ENCODE data around the gene LRR1.
A peak's percentile ranks its signal among the peaks of the same experiment; 100 is the strongest.
"Not testable (repeated sequence)": the region's sequence is repeated elsewhere in the genome, so short reads cannot be mapped to it uniquely, and the experiment has no call there.

Gene LRR1

DNA sequence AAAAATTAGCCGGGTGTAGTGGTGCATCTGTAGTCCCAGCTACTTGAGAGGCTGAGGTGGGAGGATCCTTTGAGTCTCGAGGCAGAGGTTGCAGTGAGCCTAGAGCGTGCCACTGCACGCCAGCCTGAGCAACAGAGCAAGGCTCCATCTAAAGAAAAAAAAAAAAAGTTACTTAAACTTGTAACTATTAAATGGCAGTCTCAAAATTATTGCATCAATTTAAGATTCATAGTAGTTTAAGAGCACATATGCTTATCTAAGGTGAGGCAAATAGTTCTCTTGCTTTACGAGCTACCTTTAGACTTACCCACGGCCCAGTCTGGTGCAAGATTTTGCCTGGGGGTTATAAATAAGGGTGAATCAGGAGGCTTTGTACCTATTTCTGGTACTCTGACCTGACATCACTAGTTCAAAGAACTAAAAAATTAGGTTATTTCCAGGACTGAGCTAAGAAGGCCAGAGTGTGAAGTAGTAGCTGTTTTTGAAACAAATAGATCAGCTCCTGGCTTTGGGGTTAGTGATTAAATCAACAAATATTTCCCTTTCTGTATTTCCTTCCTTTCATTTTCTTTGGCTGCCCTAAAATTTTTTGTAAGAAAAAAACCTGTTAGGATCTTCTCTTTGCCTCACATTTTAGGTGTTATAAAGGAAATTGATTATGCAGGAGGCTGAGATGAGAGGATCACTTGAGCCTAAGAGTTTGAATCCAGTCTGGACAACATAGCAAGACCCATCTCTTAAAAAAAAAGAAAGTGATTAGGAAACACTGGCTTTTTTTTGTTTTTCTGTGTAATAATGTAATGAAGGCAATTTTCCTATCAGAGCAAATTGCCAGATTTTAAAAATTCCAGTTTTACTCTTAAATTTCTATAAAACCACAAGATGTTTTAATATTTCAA, 25.4 kb downstream of the LRR1 start:
- no peak for DNase-seq (ENCODE audit: low read depth in 2 of 2, low spot score in 1 of 2)

DNA sequence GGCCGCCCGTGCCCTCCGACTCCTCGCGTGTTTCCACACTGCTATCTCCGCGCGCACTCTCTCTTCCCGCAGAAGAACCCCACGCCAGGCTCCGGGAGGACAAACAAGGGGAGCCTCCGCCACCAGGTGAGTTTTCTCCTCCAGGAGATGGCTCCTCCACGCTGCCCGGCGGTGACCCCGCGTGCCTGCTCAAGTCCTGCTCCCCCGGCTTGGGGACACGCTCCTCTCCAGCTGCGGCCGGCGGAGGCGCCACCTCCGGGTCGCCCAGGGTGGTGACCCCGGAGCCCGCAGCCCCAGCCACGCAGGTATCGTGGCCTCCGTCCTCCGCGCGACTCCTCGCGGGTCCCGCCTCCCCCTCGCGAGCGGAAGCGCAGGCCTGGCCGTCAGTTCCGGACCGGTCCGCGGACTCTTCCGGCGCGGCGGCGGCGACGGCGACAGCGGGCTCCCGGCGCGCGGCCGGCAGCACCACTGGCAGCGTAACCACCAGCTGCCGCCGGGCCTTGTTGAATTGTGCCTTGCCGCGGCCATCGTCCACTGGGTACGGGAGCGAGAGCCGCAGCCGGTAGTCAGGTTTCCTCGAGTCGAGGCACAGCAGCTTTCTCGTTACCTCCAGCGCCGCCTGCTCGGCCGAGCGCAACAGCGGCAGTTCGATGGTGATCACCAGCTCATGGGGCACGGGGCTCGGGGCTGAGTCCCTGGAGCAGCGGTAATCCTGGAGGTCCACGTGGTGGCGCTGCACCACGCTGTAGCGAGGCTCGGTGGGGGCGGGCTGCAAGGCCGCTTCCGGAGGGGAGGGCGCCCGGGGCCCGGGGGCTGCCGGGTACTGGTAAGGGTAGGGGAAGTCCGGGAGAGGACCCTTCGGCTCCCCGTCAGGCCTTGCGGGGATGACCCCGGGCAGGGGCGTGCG, 35.2 kb downstream of the LRR1 start:
- DNase-seq (ENCODE audit: low read depth in 2 of 2, low spot score in 1 of 2), result peak; percentile 83 to 91

DNA sequence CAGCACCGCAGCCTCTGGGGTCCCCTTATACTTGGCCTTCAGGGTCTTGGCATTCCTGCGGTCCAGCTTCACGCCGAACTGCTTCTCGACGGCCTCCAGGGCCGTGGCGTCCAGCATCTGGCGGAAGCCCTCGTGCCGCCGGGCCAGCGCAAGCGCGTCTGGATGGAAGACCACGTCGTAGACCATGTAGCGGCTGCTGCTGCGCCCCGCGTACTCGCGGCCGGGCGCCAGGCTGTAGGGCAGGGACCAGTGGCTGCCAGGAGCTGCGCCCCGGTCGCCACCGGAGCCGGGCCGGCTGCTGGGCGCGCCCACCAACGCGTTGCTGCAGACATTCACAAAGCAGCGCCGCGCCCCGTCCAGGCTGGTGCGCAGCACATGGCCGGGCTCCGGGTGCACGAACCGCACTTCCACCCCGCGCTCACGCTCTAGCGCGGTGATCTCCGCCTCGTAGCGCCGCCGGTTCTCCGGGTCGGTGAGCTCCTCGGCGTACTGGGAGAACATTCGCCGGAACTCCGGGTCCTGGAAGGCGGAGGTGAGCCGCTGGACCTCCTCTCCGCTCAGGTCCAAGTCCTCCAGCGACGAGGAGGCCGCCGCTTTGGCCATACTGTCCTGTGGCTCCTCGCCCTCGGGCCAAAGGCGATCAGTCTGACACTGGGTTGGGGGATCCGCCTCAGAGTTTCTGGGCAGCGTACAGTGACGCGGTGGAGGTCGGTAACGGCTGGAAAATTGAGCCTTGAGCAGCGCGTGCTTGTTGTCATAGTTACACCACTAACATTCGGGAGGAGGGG, 36.0 kb downstream of the LRR1 start, which contains the start of gene DNAAF2:
DNAAF2 (minus strand) TSS at position 698 of the 788 bp plus-strand sequence; CDS start at position 603, 95 bp downstream.
- DNase-seq (ENCODE audit: low read depth in 2 of 2, low spot score in 1 of 2), result peak; percentile 36 to 41

GRCh38 chr14:49636866-49637265, 38.1 kb downstream of the LRR1 start:
- DNase-seq (ENCODE audit: low read depth in 2 of 2, low spot score in 1 of 2), result no peak

GRCh38 chr14:49637534-49638078, 38.9 kb downstream of the LRR1 start:
- no peak for DNase-seq (ENCODE audit: low read depth in 2 of 2, low spot score in 1 of 2)

DNA sequence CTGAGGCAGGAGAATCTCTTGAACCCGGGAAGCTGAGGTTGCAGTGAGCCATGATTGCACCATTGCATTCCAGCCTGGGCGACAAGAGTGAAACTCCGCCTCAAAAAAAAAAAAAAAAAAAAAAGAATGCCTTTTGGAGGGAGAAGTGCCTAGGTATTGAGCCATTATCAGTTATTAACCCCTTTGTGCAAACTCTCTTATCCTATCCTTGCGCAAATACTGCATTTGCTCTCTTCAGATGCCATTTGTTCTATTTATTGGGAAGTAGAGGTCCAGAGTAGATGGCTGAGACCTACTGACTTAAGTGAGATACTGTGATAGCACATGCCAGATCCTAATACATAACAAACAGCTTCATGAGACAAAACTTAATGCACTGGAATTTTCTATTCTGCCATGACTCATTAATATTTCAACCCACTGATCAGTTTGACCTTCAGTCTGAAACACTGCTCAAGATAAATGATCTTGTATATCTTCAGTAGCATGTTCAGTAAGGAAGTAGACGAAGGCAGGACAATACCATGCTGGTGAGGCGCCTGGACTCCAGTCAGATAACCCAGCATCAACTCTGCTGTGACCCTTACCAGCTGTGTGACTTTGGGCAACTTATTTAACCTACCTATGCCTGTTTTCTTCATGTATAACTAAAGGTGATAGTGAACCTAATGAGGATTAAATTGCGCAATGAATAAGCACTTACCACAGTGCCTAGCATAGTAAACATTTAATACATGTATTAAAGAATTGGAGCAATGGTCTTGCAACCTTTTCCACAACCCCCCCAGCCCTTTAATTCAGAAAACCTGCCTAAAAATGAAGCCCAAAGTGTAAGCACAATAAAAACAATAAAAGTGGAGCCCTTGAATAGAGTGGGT, 42.0 kb downstream of the LRR1 start:
- no peak for DNase-seq (ENCODE audit: low read depth in 2 of 2, low spot score in 1 of 2)

DNA sequence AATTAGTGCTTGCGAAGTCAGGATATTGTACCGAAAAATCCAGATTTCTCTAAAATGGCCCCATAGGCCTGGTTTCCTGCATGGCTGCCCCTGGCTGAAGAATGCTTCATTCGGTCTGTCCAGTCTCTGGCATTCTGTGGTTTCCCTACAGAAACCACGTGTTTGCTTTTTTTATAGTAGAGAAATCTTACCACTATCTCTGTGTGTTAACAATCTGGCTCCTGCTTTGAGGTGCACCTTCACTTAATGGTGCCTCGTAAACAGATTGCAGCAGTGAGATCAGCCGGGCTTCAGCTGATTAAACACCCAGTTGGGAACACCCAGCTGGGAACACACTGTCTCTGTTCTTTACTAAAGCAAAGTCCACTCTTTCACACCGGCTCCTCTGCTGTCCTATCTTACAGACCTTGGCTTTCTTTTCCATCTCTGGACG, 43.0 kb downstream of the LRR1 start:
- no peak for DNase-seq (ENCODE audit: low read depth in 2 of 2, low spot score in 1 of 2)

GRCh38 chr14:49642163-49642562, 43.4 kb downstream of the LRR1 start:
- DNase-seq (ENCODE audit: low read depth in 2 of 2, low spot score in 1 of 2), result no peak

- DNase-seq (ENCODE audit: low read depth in 2 of 2, low spot score in 1 of 2), result no peak
Measured at GRCh38 chr14:49653508-49653907, 54.8 kb downstream of the LRR1 start.

DNA sequence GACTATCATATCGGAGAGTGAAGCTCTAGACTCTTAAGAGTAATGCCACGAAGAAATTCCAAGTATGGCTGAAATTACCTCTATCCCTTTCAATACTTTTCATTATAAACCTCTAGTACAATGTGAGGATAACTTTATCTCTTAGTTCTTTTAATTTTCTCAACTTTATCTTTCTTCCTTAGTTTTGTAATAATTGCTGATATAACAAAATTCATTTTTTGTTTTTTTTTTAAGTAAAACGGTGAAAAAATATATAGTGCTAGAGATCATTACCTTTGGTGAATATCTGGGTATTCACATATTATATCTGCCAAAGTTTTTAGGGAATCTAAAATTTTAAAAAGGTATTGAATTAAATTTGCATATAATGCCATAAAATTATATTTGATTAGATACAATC, 55.8 kb downstream of the LRR1 start:
- DNase-seq (ENCODE audit: low read depth in 2 of 2, low spot score in 1 of 2), result no peak

- not testable (repeated sequence) for DNase-seq (ENCODE audit: low read depth in 2 of 2, low spot score in 1 of 2)
Measured at GRCh38 chr14:49657500-49657899, 58.8 kb downstream of the LRR1 start.

GRCh38 chr14:49659526-49660455, 61.1 kb downstream of the LRR1 start:
- no peak for DNase-seq (ENCODE audit: low read depth in 2 of 2, low spot score in 1 of 2)

Data from stimulated activated CD8-positive, alpha-beta memory T cell treated with anti-CD3 and anti-CD28 coated beads, Interleukin-4, amount 100 ng/mL, for 1 hour (primary cell).